ENCODE data around the gene ADGRV1.
A peak's percentile ranks its signal among the peaks of the same experiment; 100 is the strongest.

The ADGRV1 gene

GRCh38 chr5:91150234-91150633 is 591.6 kb downstream of the ADGRV1 start:
- Histone ChIP-seq H3K27ac (no peak overlapping the region), H3K4me3 (no peak overlapping the region)
- no peak for TF ChIP-seq CTCF (IDR thresholded peaks at IDR 0.05)
- no peak for DNase-seq (ENCODE audit: low spot score)

GRCh38 chr5:91150636-91151035 is 592.0 kb downstream of the ADGRV1 start:
- Histone ChIP-seq H3K27ac (no peak overlapping the region), H3K4me3 (no peak overlapping the region)
- no peak for TF ChIP-seq CTCF (IDR thresholded peaks at IDR 0.05)
- no peak for DNase-seq (ENCODE audit: low spot score)

DNA sequence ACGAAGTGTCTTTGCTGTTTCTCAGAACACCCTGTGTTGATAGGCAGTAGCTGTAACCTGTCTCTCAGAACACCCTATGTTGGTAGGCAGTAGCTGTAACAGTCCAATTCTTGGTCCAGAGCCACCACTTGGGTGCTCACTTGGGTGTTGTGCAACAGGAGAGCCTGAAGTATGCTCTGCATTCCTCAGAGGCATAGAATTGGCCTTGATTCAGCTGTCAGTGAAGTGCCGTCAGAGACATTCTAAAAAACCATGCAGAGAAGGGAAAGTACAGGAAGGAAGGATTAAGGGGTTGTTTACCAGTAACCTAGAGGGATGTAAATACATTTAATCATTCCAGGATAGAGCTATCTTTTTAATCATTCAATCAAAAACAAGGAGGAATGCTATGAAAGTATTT is 593.4 kb downstream of the ADGRV1 start:
- Histone ChIP-seq H3K4me3 (no peak overlapping the region), H3K27ac (peak overlapping the region; percentile 14 to 19)
- TF ChIP-seq CTCF (IDR thresholded peaks at IDR 0.05): no peak
- peak; percentile 81 for DNase-seq (ENCODE audit: low spot score)

- H3K27ac ChIP-seq: peak overlapping the region; percentile 7 to 77
- no peak overlapping the region for H3K4me3 ChIP-seq
- no peak for DNase-seq (ENCODE audit: low spot score)
- TF ChIP-seq CTCF (IDR thresholded peaks at IDR 0.05): no peak
Measured at GRCh38 chr5:91154338-91154737, 595.7 kb downstream of the ADGRV1 start.

DNA sequence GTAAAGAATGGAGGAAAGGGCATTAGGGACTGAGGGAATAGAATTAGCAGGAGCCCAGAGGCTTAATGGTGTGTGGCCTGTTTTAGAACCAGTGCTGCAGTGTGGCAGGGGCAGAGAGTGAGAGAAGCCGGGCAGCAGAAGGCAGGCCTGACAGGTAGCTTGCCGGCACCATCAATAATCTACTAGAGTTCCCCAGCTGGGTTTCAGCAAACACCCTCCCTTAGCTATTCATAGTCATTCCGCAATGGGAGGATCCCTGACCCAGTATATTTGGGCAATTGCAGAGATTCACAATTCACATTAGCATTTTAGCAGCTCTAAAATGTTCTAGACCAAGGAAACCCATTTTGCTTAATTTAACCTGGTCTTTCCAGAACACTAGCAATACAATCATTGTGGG is 596.7 kb downstream of the ADGRV1 start:
- peak overlapping the region; percentile 16 to 77 for H3K27ac ChIP-seq
- TF ChIP-seq CTCF (IDR thresholded peaks at IDR 0.05): no peak
- H3K4me3 ChIP-seq: no peak overlapping the region
- DNase-seq (ENCODE audit: low spot score): no peak

- Histone ChIP-seq H3K27ac (peak overlapping the region in 1 of 2 donors; percentile 16), H3K4me3 (no peak overlapping the region)
- TF ChIP-seq CTCF (IDR thresholded peaks at IDR 0.05): no peak
- no peak for DNase-seq (ENCODE audit: low spot score)
Measured at GRCh38 chr5:91156242-91156641, 597.6 kb downstream of the ADGRV1 start.

GRCh38 chr5:91158011-91158410 is 599.4 kb downstream of the ADGRV1 start:
- no peak for DNase-seq (ENCODE audit: low spot score)
- H3K27ac ChIP-seq: no peak overlapping the region
- H3K4me3 ChIP-seq: no peak overlapping the region
- TF ChIP-seq CTCF (IDR thresholded peaks at IDR 0.05): no peak
